ENCODE results near the gene SMG6. TPM values are rescaled to one million over a fixed set of nuclear protein-coding genes. Genes with fewer than 3 reads are reported as not detected.
"Not testable (repeated sequence)": the region's sequence is repeated elsewhere in the genome, so short reads cannot be mapped to it uniquely, and the experiment has no call there.

Gene SMG6
- total RNA-seq, 2 donors from 2014 or later = 27.8 to 29.4 TPM

DNA sequence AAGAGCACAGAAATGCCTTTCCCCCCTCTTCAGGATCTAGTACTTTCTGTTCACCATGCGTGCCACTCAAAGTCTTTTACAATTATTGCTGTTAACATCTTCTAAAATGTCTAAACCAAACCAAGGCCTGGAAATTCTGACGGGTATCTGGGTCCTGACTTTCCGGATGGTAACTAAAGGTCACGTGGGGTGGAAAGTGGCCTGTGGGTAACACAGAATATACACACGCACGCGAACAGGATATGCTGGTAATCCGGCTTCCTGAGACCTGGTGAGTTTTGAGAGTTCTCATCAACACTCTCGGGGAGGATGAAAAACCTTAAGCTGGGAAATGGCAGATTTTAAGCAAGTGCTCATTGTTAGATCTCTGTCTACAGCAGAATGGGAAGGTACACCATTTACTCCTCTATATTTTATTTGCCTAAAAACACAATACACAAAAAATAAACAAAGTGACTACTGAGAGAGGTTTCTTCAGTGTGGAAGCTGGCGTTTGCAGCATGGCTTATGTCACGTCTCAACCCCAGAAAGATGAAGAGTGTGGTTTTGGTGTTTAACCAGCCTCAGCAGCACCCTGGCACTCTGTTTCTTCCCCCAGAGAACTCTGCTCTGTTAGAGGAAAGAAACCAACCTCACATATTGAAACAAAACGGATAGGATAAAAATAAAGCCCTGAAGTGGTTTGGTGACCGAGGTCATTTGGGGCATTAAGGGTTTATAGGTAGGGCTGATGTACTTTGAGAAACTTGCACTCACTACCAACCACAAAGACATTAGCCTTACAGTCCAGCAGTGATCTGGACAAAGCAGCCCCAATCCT, 37.3 kb downstream of the SMG6 start:
- ATAC-seq = peak; percentile 37

DNA sequence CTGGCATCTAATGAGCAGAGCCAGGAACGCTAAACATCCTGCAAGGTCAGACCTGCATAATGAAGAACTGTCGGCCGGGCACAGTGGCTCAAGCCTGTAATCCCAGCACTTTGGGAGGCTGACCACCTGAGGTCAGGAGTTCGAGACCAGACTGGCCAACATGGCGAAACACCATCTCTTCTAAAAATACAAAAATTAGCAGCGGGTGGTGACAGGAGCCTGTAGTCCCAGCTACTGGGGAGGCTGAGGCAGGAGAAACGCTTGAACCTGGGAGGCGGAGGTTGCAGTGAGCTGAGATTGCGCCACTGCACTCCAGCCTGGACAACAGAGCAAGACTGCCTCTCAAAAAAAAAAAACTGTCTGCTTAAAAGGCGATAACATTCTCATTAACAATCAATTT, 38.4 kb downstream of the SMG6 start:
- ATAC-seq; intact Hi-C loops (cut with DNase I, micrococcal nuclease); DNase-seq: not testable (repeated sequence)

More for the DNA sequence above, 37.3 kb downstream of the SMG6 start:
- intact Hi-C loops (cut with DNase I, micrococcal nuclease) = no loop called here
- peak; percentile 38 to 51 for DNase-seq

DNA sequence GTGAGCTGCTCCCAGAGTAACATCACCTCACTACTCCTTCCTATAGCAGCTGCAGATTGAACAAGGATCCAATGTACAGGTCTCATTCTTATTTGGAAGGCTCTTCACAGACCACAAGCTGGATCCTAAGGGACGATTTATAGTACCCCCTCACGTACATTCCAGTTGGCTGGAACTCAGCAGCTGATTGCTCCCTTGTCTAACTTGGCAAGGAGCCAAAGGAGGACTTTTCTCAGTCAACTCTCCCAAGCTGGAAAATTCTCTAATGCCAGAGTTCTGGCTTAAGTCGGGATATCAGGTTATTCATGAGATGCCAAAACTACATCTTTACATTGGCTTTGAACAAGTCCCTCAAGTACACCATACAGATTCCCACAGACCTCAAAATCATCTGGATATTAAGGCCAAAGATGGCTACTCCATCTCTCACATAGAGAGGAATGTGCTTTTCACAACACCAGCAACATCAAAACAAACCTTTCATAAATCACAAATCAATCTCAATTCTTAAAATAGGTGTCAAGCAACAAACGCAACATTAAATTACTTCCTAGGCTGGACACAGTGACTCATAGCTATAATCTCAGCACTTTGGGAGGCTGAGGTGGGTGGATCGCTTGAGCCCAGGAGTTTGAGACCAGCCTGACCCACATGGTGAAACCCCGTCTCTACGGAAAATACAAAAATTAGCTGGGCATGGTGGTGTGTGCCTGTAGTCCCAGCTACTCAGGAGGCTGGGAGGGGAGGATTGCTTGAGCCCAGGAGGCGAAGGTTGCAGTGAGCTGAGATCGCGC, 39.3 kb downstream of the SMG6 start:
- intact Hi-C loops (cut with DNase I, micrococcal nuclease) = no loop called here
- no peak for DNase-seq
- ATAC-seq = no peak

DNA sequence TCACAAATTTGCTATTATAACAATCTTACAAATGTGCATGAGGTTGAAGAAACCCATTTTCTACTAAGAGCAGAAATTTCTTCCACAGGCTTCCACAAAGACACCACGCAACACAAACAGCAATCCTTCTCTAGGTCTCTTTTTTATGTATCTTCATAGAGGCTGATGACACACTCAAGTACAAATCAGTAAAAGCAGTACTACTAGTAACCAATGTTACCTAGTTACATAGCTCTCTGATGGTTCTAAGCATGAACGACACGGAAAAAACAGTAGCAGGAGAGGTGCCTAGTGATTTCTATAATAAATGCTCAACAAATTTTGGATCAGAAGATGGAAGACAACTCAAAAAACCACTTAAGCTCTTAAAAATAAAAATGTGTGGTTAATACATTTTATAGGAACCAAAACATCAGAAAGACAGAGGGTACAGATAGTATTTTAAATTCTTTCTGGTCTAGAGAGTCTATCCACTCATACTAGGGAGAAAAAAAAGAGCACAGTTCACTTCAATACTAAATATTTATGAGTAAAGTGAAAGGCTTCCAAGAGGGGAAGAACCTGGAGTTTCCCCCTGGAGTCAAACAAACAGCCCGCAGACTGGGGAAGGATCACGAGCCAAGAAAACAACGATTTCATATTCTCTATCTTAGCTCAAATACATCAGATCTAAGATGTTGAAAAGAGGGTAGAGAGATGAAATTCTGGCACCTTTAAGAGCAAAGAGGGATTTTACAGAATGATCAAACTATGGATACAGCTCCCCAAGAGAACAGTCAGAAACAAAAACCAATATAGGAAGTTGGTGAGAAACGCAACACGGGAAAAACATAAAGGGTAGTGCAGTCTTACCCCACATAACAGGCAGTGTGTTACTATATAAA, 40.2 kb downstream of the SMG6 start:
- ATAC-seq = no peak
- intact Hi-C loops (cut with DNase I, micrococcal nuclease) = no loop called here
- DNase-seq = no peak

DNA sequence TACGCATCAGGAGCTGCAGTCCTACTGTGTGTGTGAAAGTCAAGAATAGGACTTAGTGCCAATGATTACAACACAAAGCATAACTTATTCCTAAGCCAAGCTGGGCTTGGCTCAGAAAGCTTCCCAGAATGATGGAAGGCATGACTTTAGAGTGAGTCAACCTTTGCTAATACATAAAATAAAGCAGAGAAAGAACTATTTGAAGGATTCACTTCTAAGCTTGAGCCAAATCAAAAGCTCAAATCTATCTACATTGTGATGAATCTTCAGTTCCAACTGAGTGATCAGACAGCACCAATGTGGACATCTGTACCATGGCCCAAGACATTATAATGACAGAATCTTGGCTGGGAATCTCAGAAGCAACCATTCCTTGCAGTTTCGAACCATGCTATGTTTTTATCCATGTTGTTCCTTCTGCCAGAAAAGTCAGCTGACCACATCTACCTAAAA, 41.4 kb downstream of the SMG6 start:
- ATAC-seq (no peak), DNase-seq (no peak)
- intact Hi-C loops (cut with DNase I, micrococcal nuclease) = no loop called here

DNA sequence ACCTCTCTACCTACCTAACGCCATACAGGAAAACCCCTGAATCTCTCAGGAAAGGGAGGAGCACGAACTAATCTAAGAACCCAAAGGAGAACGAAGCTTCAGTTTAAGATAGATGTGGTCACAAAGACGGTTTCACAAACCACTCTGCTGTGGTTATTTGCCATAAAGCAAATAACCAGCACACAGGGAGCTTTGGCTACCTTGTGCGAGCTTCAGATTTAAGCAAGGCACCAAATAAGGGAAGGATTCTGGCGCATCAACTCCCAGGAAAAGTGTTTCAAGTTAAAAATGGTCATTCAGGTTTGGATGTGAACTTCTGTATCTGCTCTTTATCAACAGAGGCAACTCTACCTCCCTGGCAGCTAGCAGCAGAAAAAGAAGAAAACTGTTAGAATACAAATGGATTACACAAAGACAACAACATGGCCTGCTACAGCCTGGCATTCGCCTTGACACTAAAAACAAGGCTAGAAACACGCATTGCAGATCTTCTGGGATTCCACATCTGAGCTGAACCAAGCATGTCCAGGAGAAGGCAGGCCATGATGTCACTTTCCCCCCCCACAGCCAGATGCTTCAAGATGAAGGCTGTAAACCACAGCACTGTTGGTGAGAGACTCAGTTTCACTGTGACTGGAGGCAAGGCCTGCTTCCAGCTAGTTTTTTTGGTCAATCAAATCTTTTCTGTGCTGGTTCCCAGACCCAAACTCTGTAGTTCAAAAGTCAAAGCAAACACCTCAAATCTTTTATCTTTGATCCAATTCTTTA, 43.6 kb downstream of the SMG6 start:
- intact Hi-C loops (cut with DNase I, micrococcal nuclease) = no loop called here
- peak; percentile 47 to 57 for DNase-seq
- no peak for ATAC-seq

DNA sequence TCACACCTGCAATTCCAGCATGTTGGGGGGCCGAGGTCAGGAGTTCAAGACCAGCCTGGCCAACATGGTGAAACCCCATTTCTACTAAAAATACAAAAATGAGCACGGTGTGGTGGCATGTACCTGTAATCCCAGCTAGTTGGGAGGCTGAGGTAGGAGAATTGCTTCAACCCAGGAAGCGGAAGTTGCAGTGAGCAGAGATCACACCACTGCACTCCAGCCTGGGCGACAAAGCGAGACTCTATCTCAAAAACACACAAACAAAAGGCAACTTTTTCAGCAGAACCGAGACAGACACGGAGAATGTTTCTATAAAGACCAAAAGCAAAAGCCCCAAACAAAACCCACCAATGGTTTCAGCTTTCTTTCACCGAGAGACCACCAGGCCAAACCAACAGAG, 44.8 kb downstream of the SMG6 start:
- ATAC-seq; intact Hi-C loops (cut with DNase I, micrococcal nuclease); DNase-seq: not testable (repeated sequence)

DNA sequence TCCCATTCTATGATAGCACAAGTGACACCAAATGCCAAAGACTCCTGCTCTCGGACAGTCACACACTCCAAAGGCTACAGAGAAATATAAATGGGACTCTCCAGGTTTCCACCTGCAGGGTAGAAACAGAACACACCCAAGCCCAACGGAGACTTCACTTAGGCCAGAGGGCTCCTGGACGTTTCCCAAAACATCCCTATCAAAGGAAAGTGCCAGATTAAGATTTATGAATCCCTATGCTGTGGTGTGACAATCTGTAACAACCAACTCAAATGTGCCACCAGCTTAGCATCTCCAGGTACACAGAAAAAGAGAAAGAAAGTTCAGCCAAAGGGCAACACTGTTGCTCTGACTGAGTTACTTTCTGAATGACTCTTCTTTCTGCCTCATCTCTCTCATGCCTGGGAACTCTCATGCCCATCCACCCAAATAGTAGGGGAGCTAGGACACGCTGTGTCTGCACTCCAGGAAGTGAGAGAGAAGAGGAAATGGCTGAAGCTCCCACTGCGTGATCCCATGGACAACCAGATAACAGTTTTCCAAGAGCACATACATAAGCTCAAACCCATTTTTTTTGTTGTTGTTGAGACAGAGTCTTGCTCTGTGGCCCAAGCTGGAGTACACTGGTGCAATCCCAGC, 49.7 kb downstream of the SMG6 start:
- intact Hi-C loops (cut with DNase I, micrococcal nuclease) = no loop called here
- no peak for DNase-seq
- ATAC-seq = no peak

DNA sequence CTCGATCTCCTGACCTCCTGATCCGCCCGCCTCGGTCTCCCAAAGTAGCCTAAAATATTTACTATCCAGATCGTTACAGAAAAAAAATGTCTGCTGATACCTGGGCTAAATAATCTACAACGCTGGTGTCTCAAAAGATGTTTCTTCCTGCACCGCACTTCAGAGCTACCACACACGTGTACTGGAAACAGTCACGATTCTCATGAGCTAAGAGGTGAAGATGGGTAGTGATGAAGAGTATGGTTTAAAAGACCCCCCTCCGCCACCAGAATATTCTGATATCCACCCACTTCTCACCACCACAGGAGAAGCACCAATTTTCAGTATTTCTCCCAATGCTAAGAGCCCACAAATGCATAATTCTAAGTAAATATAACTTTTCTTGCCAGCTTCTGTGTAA, 50.2 kb downstream of the SMG6 start:
- DNase-seq (no peak), ATAC-seq (no peak)
- intact Hi-C loops (cut with DNase I, micrococcal nuclease) = no loop called here

DNA sequence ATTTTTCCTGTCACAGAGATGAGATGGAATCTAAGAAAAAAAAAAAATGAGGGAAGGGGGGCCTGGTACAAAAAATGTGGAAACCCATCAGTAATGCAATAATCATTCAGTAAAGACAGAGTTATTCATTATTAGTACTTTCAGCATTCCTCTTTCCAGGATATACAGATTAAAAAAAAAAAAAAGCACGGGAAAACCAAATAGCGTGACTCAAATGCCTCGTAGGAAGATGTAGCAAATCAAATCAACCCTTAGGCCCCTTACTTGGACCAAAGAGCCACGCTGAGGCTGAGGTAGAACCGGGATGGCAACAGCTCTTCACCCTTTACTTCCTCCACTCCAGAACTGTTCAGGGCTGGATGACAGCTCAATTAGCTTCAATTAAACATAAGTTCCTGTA, 52.5 kb downstream of the SMG6 start:
- intact Hi-C loops (cut with DNase I, micrococcal nuclease) = no loop called here
- ATAC-seq (no peak), DNase-seq (no peak)

DNA sequence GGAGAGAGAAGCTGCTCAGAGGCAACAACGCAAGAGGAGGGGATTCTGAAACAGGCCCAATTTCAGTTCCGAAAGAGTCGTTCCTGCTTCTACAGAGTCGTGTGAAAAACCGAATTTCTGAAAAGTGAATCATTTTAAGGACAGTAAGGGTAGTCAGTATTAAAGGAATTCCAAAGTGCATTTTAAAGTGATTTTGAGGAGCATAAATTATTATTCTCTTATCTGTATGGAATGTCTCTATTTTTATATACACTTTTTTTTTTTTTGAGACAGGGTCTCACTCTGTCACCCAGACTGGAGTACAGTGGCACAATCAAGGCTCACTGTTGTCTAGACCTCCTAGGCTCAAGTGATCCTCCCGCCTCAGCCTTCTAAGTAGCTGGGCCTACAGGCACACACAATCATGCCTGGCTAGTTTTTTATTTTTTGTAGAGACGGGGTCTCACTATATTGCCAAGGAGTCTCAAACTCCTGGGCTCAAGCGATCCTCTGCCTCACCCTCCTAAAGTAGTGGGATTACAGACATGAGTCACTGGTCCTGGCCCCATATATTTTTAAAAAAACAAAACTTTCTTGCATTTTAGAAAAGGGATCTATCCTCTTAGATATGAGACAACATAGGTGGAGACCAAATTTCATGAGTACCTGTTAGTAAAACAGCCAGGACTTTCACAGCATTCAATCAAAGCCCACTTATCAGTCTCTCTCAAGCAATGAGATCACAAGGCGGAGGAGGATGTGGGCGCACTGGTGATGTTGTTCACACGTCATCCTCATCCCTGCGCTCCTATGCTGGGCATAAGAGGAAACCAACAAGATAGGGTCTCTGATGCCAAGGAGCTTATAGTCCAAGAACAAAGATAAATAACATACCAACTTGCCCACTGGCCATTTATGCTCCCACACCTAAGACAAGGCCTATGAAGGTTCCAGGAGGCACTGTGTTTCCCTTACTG, 53.2 kb downstream of the SMG6 start:
- intact Hi-C loops (cut with DNase I, micrococcal nuclease) = no loop called here
- ATAC-seq = no peak
- DNase-seq = no peak

DNA sequence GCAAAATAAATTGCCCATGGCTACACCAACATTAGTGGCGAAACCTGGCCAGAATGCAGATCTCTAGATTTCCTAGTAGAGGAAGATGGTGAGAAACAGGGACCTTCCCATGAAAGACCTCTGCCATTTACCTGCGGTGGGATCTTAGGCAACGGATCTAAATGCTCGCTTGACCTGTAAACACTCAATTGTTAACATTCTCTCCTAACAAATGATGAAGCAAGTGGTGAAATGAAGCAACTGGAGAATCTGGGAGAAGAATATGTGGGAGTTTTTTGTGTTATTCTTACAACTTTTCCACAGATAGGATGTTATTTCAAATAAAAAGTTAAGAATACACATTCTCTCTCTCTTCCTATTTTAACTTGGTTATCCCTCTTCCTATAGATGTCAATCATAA, 56.6 kb downstream of the SMG6 start:
- intact Hi-C loops (cut with DNase I, micrococcal nuclease) = no loop called here
- ATAC-seq = no peak
- DNase-seq = no peak

DNA sequence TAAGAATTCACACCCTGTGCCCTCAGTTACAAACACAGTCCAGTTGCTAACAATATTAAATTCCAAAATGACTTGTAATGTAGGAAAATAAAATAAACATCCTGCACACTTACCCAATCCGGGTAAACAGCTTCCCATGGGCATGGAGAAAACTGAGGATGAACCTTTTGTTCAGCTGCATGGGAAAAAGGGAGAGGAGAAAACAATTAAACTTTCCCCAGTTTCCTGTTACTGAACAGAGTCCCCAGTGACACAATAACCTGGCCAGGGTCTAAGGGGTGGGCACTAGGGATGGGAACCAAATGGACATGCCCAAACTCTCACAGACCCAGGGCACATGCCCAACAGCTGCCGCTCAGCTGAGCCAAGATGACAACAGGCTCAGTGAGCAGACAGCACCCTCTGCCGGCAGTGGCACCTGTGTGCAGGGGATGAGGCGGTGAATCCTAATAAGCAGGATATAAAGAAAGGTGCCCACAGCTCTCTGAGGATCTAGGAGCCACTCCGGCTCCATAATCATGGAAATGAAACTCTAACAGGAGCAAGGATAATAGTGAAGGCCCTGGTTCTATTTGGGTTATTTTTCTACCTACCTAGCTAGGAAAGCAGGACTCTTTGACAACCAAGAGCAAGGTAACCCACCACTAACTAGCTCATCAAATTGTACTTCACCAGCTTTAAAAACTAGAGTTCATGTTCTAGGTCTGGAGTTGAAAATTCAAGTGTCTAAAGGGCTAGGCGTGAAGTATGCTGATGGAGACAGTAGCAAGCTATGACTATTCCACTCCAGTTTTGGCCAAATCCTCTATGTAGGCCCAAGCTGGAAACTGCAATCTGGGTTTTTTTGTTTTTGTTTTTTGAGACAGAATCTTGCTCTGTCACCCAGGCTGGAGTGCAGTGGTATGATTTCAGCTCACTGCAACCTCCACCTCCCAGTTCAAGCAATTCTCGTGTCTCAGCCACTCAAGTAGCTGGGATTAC, 58.8 kb downstream of the SMG6 start:
- intact Hi-C loops (cut with DNase I, micrococcal nuclease) = loop anchor here in 1 of 2 donors (2.0 kb wide), 1 partner anchor 190 kb away; the partner anchor contains the start of gene HIC1
- peak; percentile 72 to 85 for DNase-seq
- peak; percentile 97 for ATAC-seq

DNA sequence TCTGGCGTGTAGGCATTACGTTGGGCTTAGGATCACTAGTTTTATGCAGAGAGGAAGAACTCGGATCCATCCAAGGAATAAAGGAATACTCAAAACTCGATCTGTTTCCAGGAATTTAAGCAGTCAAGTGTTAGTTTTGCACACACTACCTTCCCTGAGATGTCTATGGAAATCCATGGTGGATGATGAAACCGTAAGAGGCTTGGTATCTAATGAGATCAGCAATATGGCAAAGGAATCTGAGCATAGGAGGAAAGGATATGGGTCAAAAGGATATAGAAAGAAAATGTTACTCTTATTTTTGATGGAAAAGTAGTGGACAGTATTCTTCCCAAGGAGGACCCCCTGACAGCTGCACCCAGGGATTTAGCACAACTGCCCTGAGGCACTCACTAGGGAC, 59.6 kb downstream of the SMG6 start:
- no peak for DNase-seq
- intact Hi-C loops (cut with DNase I, micrococcal nuclease) = loop anchor here in 1 of 2 donors (2.0 kb wide), 1 partner anchor 189 kb away; the partner anchor contains the start of gene HIC1

DNA sequence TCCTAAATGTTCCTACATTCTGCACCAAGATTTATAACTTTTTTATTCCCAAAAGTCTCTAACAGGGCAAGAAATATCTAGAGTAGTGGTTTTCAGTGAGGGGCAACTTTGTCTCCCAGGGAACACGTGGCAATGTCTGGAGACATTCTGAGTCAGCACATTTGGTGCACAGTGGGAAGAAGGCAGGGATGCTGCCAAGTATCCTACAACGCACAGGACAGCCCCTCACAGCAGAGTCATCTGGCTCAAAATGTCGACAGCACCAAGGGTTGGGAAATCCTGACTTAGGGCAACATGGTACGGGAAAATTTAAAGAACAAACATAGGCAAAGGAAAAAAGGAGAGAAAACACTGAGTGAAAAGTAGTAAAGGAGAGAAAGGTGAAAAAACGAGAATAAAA, 61.8 kb downstream of the SMG6 start:
- ATAC-seq (no peak), DNase-seq (no peak)
- intact Hi-C loops (cut with DNase I, micrococcal nuclease) = no loop called here

More for the DNA sequence above, 59.6 kb downstream of the SMG6 start:
- no peak for ATAC-seq

DNA sequence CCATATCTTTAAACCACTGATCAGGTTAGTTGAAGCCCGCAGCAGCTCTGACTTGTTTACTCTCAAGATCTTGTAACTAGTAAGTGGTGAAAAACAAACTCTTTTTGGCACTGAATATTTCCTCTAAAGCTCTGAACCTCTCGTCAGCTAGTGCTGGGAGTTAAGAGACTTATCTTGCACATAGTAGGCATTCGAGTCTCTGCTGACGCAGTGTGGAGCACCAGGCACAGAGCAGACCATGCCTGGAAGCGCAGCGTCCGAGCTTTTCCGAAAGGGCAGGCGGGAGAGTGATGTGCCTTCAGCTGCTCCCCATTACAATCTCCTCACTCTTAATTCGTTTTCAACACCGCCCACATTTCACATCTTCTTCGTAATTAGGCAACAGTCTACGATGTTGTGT, 63.0 kb downstream of the SMG6 start:
- ATAC-seq = no peak
- intact Hi-C loops (cut with DNase I, micrococcal nuclease) = no loop called here
- DNase-seq = no peak

All from left colon (tissue), 2 donors.